Measurements from ENCODE around the gene KCNIP4. TPM values are rescaled to one million over a fixed set of nuclear protein-coding genes. Genes with fewer than 3 reads are reported as not detected.

Gene KCNIP4
- total and polyA plus RNA-seq, 2 donors (not counting 3 experiments of a cell fraction or from before 2014, with no cell fraction given): not detected

DNA sequence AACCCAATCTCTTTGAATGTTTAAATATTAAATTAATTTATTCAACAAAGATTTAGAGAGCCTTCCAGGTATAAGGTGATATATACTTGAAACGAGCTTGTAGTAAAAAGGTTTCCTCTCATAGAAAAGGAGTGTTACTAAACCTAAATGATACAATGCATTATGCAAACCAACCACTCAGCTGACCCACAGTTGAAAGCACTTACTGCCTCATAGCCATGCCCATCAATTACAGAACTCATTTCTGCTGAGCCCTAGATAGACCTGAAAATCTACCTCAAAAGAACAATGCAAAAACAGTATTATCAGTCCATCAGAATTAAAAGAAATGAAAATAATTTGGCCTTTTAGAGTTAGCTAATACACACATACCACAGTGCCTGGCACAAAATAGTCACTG is 75.4 kb downstream of the KCNIP4 start:
- intact Hi-C loops (cut with micrococcal nuclease): no loop called here

GRCh38 chr4:21872101-21872500 is 76.5 kb downstream of the KCNIP4 start:
- FAIRE-seq (no peak), DNase-seq (ENCODE audit: low read depth, low spot score) (no peak)
- no peak overlapping the region for H3K9ac ChIP-seq (replicated peaks; ENCODE audit: extremely low read depth, insufficient read depth, low read length)
- H3K27ac ChIP-seq (ENCODE audit: insufficient read depth, low read depth, low read length): no peak overlapping the region
- ChIA-PET POLR2A (no interaction called here), CTCF (no interaction called here)
- no peak overlapping the region for H3K4me2 ChIP-seq (ENCODE audit: insufficient read depth, low read length)
- no peaks in the 10 kb centered on the region for H3K36me3 ChIP-seq (ENCODE audit: control insufficient read depth in 2 of 2, extremely low read depth in 1 of 2, insufficient read depth in 2 of 2, low read length in 2 of 2)
- no peaks in the 10 kb centered on the region for H3K79me2 ChIP-seq (ENCODE audit: control insufficient read depth, insufficient read depth, low read length)
- H3K9me3 ChIP-seq (replicated peaks; ENCODE audit: control insufficient read depth, insufficient read depth, low read length): no peaks in the 10 kb centered on the region
- no peaks in the 10 kb centered on the region for H4K20me1 ChIP-seq (replicated peaks; ENCODE audit: control insufficient read depth, extremely low read depth, insufficient read depth, low read length)
- H3K4me3 ChIP-seq (replicated peaks in 1 of 3; ENCODE audit: insufficient read depth in 1 of 3, low read depth in 1 of 3, low read length in 3 of 3): no peak overlapping the region
- no peaks in the 10 kb centered on the region for H3K9me1 ChIP-seq (replicated peaks; ENCODE audit: control insufficient read depth, extremely low read depth, insufficient read depth, low read length)
- no TSS peak for BruUV-seq (replicated peaks)
- H2AFZ ChIP-seq (ENCODE audit: low read depth, low read length): no peak overlapping the region
- TF ChIP-seq GATA2 (IDR thresholded peaks at IDR 0.05; ENCODE audit: insufficient read depth, insufficient read length, low read depth, low read length): no peak
- no peak for TF ChIP-seq POLR2A (IDR thresholded peaks at IDR 0.05; ENCODE audit: low read depth, low read length)
- TF ChIP-seq, protein P1, sequence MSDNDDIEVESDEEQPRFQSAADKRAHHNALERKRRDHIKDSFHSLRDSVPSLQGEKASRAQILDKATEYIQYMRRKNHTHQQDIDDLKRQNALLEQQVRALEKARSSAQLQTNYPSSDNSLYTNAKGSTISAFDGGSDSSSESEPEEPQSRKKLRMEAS (IDR thresholded peaks at IDR 0.05; ENCODE audit: insufficient read depth, insufficient read length): no peak
- TF ChIP-seq JUN (IDR thresholded peaks at IDR 0.05; ENCODE audit: borderline replicate concordance, insufficient read depth, insufficient read length, low read depth): no peak
- TF ChIP-seq, protein P2, sequence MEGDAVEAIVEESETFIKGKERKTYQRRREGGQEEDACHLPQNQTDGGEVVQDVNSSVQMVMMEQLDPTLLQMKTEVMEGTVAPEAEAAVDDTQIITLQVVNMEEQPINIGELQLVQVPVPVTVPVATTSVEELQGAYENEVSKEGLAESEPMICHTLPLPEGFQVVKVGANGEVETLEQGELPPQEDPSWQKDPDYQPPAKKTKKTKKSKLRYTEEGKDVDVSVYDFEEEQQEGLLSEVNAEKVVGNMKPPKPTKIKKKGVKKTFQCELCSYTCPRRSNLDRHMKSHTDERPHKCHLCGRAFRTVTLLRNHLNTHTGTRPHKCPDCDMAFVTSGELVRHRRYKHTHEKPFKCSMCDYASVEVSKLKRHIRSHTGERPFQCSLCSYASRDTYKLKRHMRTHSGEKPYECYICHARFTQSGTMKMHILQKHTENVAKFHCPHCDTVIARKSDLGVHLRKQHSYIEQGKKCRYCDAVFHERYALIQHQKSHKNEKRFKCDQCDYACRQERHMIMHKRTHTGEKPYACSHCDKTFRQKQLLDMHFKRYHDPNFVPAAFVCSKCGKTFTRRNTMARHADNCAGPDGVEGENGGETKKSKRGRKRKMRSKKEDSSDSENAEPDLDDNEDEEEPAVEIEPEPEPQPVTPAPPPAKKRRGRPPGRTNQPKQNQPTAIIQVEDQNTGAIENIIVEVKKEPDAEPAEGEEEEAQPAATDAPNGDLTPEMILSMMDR (IDR thresholded peaks at IDR 0.05; ENCODE audit: extremely low read depth in 1 of 2, insufficient read depth in 1 of 2, low read depth in 1 of 2, low read length in 2 of 2): no peak
- TF ChIP-seq EZH2 (IDR thresholded peaks at IDR 0.05; ENCODE audit: borderline replicate concordance, low read depth, low read length, severe bottlenecking): no peak
- intact Hi-C loops (cut with micrococcal nuclease) (no loop called here), dilution Hi-C loops (cut with MboI; ENCODE audit: extremely low pct_ligation_motif_present, low sequenced_read_pairs) (no loop called here)
- H3K4me1 ChIP-seq (ENCODE audit: control insufficient read depth, extremely low read depth, insufficient read depth, low read length): no peaks in the 10 kb centered on the region
- H3K27me3 ChIP-seq (ENCODE audit: control insufficient read depth in 2 of 2, insufficient read depth in 2 of 2, low read length in 2 of 2): no peaks in the 10 kb centered on the region

More for the DNA sequence above, 75.4 kb downstream of the KCNIP4 start:
- DNase-seq (ENCODE audit: low read depth, low spot score): no peak
- no peaks in the 10 kb centered on the region for H4K20me1 ChIP-seq (replicated peaks; ENCODE audit: control insufficient read depth, extremely low read depth, insufficient read depth, low read length)
- no peaks in the 10 kb centered on the region for H3K4me1 ChIP-seq (ENCODE audit: control insufficient read depth, extremely low read depth, insufficient read depth, low read length)
- no peak overlapping the region for H2AFZ ChIP-seq (ENCODE audit: low read depth, low read length)
- H3K27ac ChIP-seq (ENCODE audit: insufficient read depth, low read depth, low read length): no peak overlapping the region
- dilution Hi-C loops (cut with MboI; ENCODE audit: extremely low pct_ligation_motif_present, low sequenced_read_pairs): no loop called here
- H3K4me2 ChIP-seq (ENCODE audit: insufficient read depth, low read length): no peak overlapping the region
- no peaks in the 10 kb centered on the region for H3K9me3 ChIP-seq (replicated peaks; ENCODE audit: control insufficient read depth, insufficient read depth, low read length)
- H3K4me3 ChIP-seq (replicated peaks in 1 of 3; ENCODE audit: insufficient read depth in 1 of 3, low read depth in 1 of 3, low read length in 3 of 3): no peak overlapping the region
- POLR2A ChIA-PET: no interaction called here
- H3K36me3 ChIP-seq (ENCODE audit: control insufficient read depth in 2 of 2, extremely low read depth in 1 of 2, insufficient read depth in 2 of 2, low read length in 2 of 2): no peaks in the 10 kb centered on the region
- BruUV-seq (replicated peaks): no TSS peak
- TF ChIP-seq EZH2 (IDR thresholded peaks at IDR 0.05; ENCODE audit: borderline replicate concordance, low read depth, low read length, severe bottlenecking) (no peak), FOS (IDR thresholded peaks at IDR 0.05; ENCODE audit: borderline replicate concordance, insufficient read depth, low read length) (no peak), GATA2 (IDR thresholded peaks at IDR 0.05; ENCODE audit: insufficient read depth, insufficient read length, low read depth, low read length) (no peak), POLR2AphosphoS5 (IDR thresholded peaks at IDR 0.05; ENCODE audit: insufficient read depth, low read depth, low read length) (no peak)
- TF ChIP-seq, protein P2 (IDR thresholded peaks at IDR 0.05; ENCODE audit: extremely low read depth in 1 of 2, insufficient read depth in 1 of 2, low read depth in 1 of 2, low read length in 2 of 2): no peak
- FAIRE-seq: no peak
- no peak overlapping the region for H3K9ac ChIP-seq (replicated peaks; ENCODE audit: extremely low read depth, insufficient read depth, low read length)
- no peaks in the 10 kb centered on the region for H3K27me3 ChIP-seq (ENCODE audit: control insufficient read depth in 2 of 2, insufficient read depth in 2 of 2, low read length in 2 of 2)
- H3K9me1 ChIP-seq (replicated peaks; ENCODE audit: control insufficient read depth, extremely low read depth, insufficient read depth, low read length): no peaks in the 10 kb centered on the region
- CTCF ChIA-PET: no interaction called here
- H3K79me2 ChIP-seq (ENCODE audit: control insufficient read depth, insufficient read depth, low read length): no peaks in the 10 kb centered on the region

All from endothelial cell of umbilical vein (primary cell).